Liver (tissue), 3 donors: Measurements from ENCODE around the gene MAPK4.

Experiments used
- CTCF ChIP-seq: fragments of 150-350 bp; IDR thresholded peaks from 2 replicates; pipeline ENCODE4 v1.5.1; 2017; ENCODE audit warnings: improper control_type of control experiment, low read depth, low read length; ENCODE audit not compliant: missing input control
- FOXA2 ChIP-seq: IDR thresholded peaks from 2 replicates; pipeline ENCODE4 v1.6.1; 2016; ENCODE audit warnings: antibody characterized with exemption
- GABPA ChIP-seq, 2 donors: IDR thresholded peaks in 1 of 2; conservative IDR thresholded peaks in 1 of 2; 2 replicates each; pipeline ENCODE4 v1.6.1; 2016; ENCODE audit warnings: antibody characterized with exemption in 2 of 2, mild to moderate bottlenecking in 1 of 2, moderate library complexity in 1 of 2
- HNF4G ChIP-seq: IDR thresholded peaks from 2 replicates; pipeline ENCODE4 v1.6.1; 2016; ENCODE audit warnings: antibody characterized with exemption
- TAF1 ChIP-seq: conservative IDR thresholded peaks from 2 replicates; pipeline ENCODE4 v1.6.1; 2016; ENCODE audit warnings: antibody characterized with exemption, mild to moderate bottlenecking
- donor health status: healthy.
- donor health status: healthy.

DNA sequence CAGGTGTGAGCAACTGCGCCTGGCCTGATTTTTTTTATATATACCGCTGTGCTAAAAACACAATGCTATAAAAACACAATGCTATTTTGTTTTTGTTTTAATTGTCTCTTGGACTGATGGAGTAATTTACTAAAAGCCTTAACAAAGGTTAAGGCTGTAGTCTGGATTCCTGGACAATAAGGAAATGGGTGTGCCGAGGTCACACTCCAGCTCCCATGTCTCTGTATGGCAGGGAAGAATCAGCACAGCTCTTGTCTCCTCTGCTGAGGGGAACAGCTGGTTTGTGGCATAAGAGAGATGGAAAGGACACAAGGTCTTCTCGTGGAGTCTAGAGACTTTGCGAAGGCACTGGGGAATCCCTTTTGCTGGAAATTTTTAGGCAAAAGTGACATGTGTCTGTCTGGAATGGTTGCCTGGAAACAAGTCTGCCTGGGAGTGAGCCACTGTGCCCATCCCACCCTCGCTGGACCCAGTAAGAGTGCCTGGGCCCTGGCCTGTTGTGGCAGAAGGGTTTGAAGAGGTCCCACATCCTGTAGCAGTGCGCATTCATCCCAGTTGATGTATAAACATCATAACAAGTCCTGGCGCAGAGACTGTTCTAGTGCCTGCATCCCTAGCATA is 73.1 kb downstream of the MAPK4 start:
- TF ChIP-seq CTCF (no peak), FOXA2 (no peak), TAF1 (no peak), HNF4G (no peak), GABPA (IDR thresholded peaks at IDR 0.05 in 1 of 2, conservative IDR thresholded peaks at IDR 0.05 in 1 of 2) (no peak)
